T follicular helper cell (primary cell): ENCODE data around the gene CEP112.
"Not testable (repeated sequence)": the region's sequence is repeated elsewhere in the genome, so short reads cannot be mapped to it uniquely, and the experiment has no call there.

Source experiments
- DNase-seq: peaks from one replicate; pipeline ENCODE4 v3.0.0-alpha.2; 2020; ENCODE audit warnings: low read depth

CEP112 gene

GRCh38 chr17:66155055-66155454, 36.9 kb downstream of the CEP112 start:
- DNase-seq: not testable (repeated sequence)

- no peak for DNase-seq
Observed at GRCh38 chr17:66152756-66153155, 39.2 kb downstream of the CEP112 start.

GRCh38 chr17:66150708-66151107, 41.2 kb downstream of the CEP112 start:
- DNase-seq: no peak

GRCh38 chr17:66149562-66149961, 42.4 kb downstream of the CEP112 start:
- DNase-seq: no peak

GRCh38 chr17:66146394-66146793, 45.5 kb downstream of the CEP112 start:
- DNase-seq: no peak

GRCh38 chr17:66143657-66144282, 48.2 kb downstream of the CEP112 start:
- no peak for DNase-seq

- no peak for DNase-seq
Observed at GRCh38 chr17:66142428-66142827, 49.5 kb downstream of the CEP112 start.

- no peak for DNase-seq
Observed at GRCh38 chr17:66138120-66138519, 53.8 kb downstream of the CEP112 start.

GRCh38 chr17:66135896-66136295, 56.0 kb downstream of the CEP112 start:
- no peak for DNase-seq

- no peak for DNase-seq
Observed at GRCh38 chr17:66135219-66135618, 56.7 kb downstream of the CEP112 start.

GRCh38 chr17:66129759-66130158, 62.2 kb downstream of the CEP112 start:
- DNase-seq: no peak

GRCh38 chr17:66126231-66126630, 65.7 kb downstream of the CEP112 start:
- no peak for DNase-seq

- no peak for DNase-seq
Observed at GRCh38 chr17:66123163-66123562, 68.8 kb downstream of the CEP112 start.

- DNase-seq: no peak
Observed at GRCh38 chr17:66115246-66115645, 76.7 kb downstream of the CEP112 start.

GRCh38 chr17:66114609-66115008, 77.3 kb downstream of the CEP112 start:
- no peak for DNase-seq

GRCh38 chr17:66107731-66108130, 84.2 kb downstream of the CEP112 start:
- no peak for DNase-seq

- no peak for DNase-seq
Observed at GRCh38 chr17:66098040-66098439, 93.9 kb downstream of the CEP112 start.

- DNase-seq: no peak
Observed at GRCh38 chr17:66094727-66095126, 97.2 kb downstream of the CEP112 start.

- no peak for DNase-seq
Observed at GRCh38 chr17:66091445-66092080, 100.4 kb downstream of the CEP112 start.

- no peak for DNase-seq
Observed at GRCh38 chr17:66089764-66090163, 102.2 kb downstream of the CEP112 start.

- DNase-seq: no peak
Observed at GRCh38 chr17:66088173-66088572, 103.8 kb downstream of the CEP112 start.

- no peak for DNase-seq
Observed at GRCh38 chr17:66087073-66087472, 104.9 kb downstream of the CEP112 start.

- no peak for DNase-seq
Observed at GRCh38 chr17:66085221-66085620, 106.7 kb downstream of the CEP112 start.

GRCh38 chr17:66080670-66081069, 111.3 kb downstream of the CEP112 start:
- not testable (repeated sequence) for DNase-seq
